Endodermal cell (in vitro differentiated cells): Measurements from ENCODE around the gene TMEM259. TPM values are rescaled to one million over a fixed set of nuclear protein-coding genes. Genes with fewer than 3 reads are reported as not detected.

Experiments
- DNase-seq: peaks from one replicate; pipeline ENCODE4 v3.0.0-alpha.2; 2017
- H3K27ac ChIP-seq: 2 replicates; pipeline ENCODE4 v1.5.1; 2013; ENCODE audit warnings: mild to moderate bottlenecking, low read depth, low read length, moderate library complexity
- H3K27me3 ChIP-seq: 2 replicates; pipeline ENCODE4 v1.6.1; 2013; ENCODE audit warnings: mild to moderate bottlenecking, low read length, moderate library complexity; ENCODE audit not compliant: insufficient read depth, control insufficient read depth, poor library complexity, severe bottlenecking
- H3K36me3 ChIP-seq: 2 replicates; pipeline ENCODE4 v1.7.0; 2013; ENCODE audit warnings: mild to moderate bottlenecking, low read length, moderate library complexity; ENCODE audit not compliant: control insufficient read depth, insufficient read depth
- H3K4me1 ChIP-seq: one replicate; pipeline ENCODE4 v1.7.0; 2013; ENCODE audit warnings: low read length; ENCODE audit not compliant: control insufficient read depth, insufficient read depth
- H3K4me3 ChIP-seq: 2 replicates; pipeline ENCODE4 v1.5.1; 2013; ENCODE audit warnings: mild to moderate bottlenecking, low read length, moderate library complexity
- H3K9ac ChIP-seq: 2 replicates; pipeline ENCODE4 v1.6.1; 2013; ENCODE audit warnings: mild to moderate bottlenecking, low read length, moderate library complexity; ENCODE audit not compliant: poor library complexity, severe bottlenecking; ENCODE audit errors: extremely low read depth
- H3K9me3 ChIP-seq: 2 replicates; pipeline ENCODE4 v1.6.1; 2013; ENCODE audit warnings: mild to moderate bottlenecking, low read length, moderate library complexity; ENCODE audit not compliant: control insufficient read depth
- H3K27ac Mint-ChIP-seq: 2 replicates; pipeline ENCODE4 v1.8.0; 2020; ENCODE audit warnings: mixed read lengths
- H3K27me3 Mint-ChIP-seq: 2 replicates; pipeline ENCODE4 v1.8.0; 2021; ENCODE audit warnings: mild to moderate bottlenecking, mixed read lengths; ENCODE audit not compliant: insufficient read depth
- H3K36me3 Mint-ChIP-seq: 2 replicates; pipeline ENCODE4 v1.8.0; 2020; ENCODE audit warnings: low read depth, mixed read lengths
- H3K4me1 Mint-ChIP-seq: 2 replicates; pipeline ENCODE4 v1.8.0; 2020; ENCODE audit warnings: mixed read lengths
- H3K4me3 Mint-ChIP-seq: 2 replicates; pipeline ENCODE4 v1.8.0; 2020; ENCODE audit warnings: mild to moderate bottlenecking, moderate library complexity, mixed read lengths
- H3K9me3 Mint-ChIP-seq: 2 replicates; pipeline ENCODE4 v1.8.0; 2020; ENCODE audit warnings: mild to moderate bottlenecking, mixed read lengths
- CTCF ChIP-seq: fragments of 200-600 bp; sonication (generic); conservative IDR thresholded peaks from 2 replicates; pipeline ENCODE4 v1.5.0; 2021; ENCODE audit warnings: antibody characterized with exemption, mild to moderate bottlenecking
- WGBS, 2 experiments: methylation state at CpG; one replicate each; pipeline versions ENCODE4 v1.1.5 to v1.1.7; 2013; ENCODE audit warnings: missing lambda C conversion rate in 2 of 2, mixed read lengths in 1 of 2; ENCODE audit not compliant: insufficient coverage in 1 of 2, insufficient read length in 1 of 2; 5-methylcytosine and 5-hydroxymethylcytosine counted together
- total RNA-seq, 2 donors: library from RNA; stranded (reverse); fragmentation: NEBNext Ultra II Directional in 1 of 2; extraction: Animal tissue kit (Norgen Biotek cat#: 25700) in 1 of 2; gene quantifications; 2 replicates in 1 of 2; 3 replicates in 1 of 2; pipeline ENCODE4 v1.2.1, GENCODE V29; 2021

TMEM259 gene
- total RNA-seq, 2 donors from 2014 or later: 157 to 176 TPM

- H3K4me3 Mint-ChIP-seq: no peak overlapping the region
- peaks cover 9% of the 10 kb centered on the region for H3K27me3 ChIP-seq
- H3K27ac ChIP-seq: no peak overlapping the region
- no peaks in the 10 kb centered on the region for H3K9me3 Mint-ChIP-seq
- H3K36me3 Mint-ChIP-seq: peaks cover 19% of the 10 kb centered on the region
- TF ChIP-seq CTCF: no peak
- H3K4me1 ChIP-seq: no peaks in the 10 kb centered on the region
- peaks cover 13% of the 10 kb centered on the region for H3K27me3 Mint-ChIP-seq
- H3K36me3 ChIP-seq: peaks cover 27% of the 10 kb centered on the region
- 95 to 96% methylated on average over 26 to 40 of the region's 42 CpGs for WGBS, 2 experiments
- DNase-seq: no peak
- no peak overlapping the region for H3K27ac Mint-ChIP-seq
- peaks cover 4% of the 10 kb centered on the region for H3K4me1 Mint-ChIP-seq
- no peak overlapping the region for H3K4me3 ChIP-seq
- H3K9me3 ChIP-seq: no peaks in the 10 kb centered on the region
- no peak overlapping the region for H3K9ac ChIP-seq
Measured at GRCh38 chr19:991932-992669, 28.8 kb downstream of the TMEM259 start.

- no peaks in the 10 kb centered on the region for H3K9me3 ChIP-seq
- no peak for TF ChIP-seq CTCF
- Mint-ChIP-seq H3K4me1 (peaks cover under 1% of the 10 kb centered on the region), H3K27ac (no peak overlapping the region), H3K36me3 (peaks cover 25% of the 10 kb centered on the region), H3K4me3 (no peak overlapping the region), H3K27me3 (peaks cover 6% of the 10 kb centered on the region), H3K9me3 (no peaks in the 10 kb centered on the region)
- DNase-seq: peak; percentile 97
- H3K36me3 ChIP-seq: peaks cover 33% of the 10 kb centered on the region
- peaks cover 4% of the 10 kb centered on the region for H3K27me3 ChIP-seq
- no peak overlapping the region for H3K9ac ChIP-seq
- 86% methylated on average over 14 to 34 of the region's 47 CpGs for WGBS, 2 experiments
- H3K4me3 ChIP-seq: no peak overlapping the region
- H3K4me1 ChIP-seq: no peaks in the 10 kb centered on the region
- H3K27ac ChIP-seq: no peak overlapping the region
Measured at GRCh38 chr19:991174-991931, 29.6 kb downstream of the TMEM259 start.

GRCh38 chr19:990746-991145 lies 30.2 kb downstream of the TMEM259 start:
- H3K9me3 Mint-ChIP-seq: no peaks in the 10 kb centered on the region
- no peak overlapping the region for H3K4me3 ChIP-seq
- TF ChIP-seq CTCF: no peak
- H3K27me3 Mint-ChIP-seq: peaks cover 2% of the 10 kb centered on the region
- H3K4me1 ChIP-seq: no peaks in the 10 kb centered on the region
- no peaks in the 10 kb centered on the region for H3K4me1 Mint-ChIP-seq
- H3K9me3 ChIP-seq: no peaks in the 10 kb centered on the region
- no peak overlapping the region for H3K4me3 Mint-ChIP-seq
- peaks cover 26% of the 10 kb centered on the region for H3K36me3 Mint-ChIP-seq
- no peaks in the 10 kb centered on the region for H3K27me3 ChIP-seq
- no peak overlapping the region for H3K27ac Mint-ChIP-seq
- H3K9ac ChIP-seq: no peak overlapping the region
- H3K36me3 ChIP-seq: peaks cover 34% of the 10 kb centered on the region
- no peak for DNase-seq
- H3K27ac ChIP-seq: no peak overlapping the region
- WGBS, 2 experiments: 91 to 98% methylated on average over 17 to 23 of the region's 23 CpGs
